Hematopoietic multipotent progenitor cell treated with erythropoietin and hydrocortisone succinate and interleukin-3 and kit ligand, for 17 days (in vitro differentiated cells): ENCODE data around the gene PTPRQ.

Experiments used
- DNase-seq: peaks from one replicate; pipeline ENCODE4 v3.0.0-alpha.2; 2015; ENCODE audit warnings: low spot score

Gene PTPRQ

DNA sequence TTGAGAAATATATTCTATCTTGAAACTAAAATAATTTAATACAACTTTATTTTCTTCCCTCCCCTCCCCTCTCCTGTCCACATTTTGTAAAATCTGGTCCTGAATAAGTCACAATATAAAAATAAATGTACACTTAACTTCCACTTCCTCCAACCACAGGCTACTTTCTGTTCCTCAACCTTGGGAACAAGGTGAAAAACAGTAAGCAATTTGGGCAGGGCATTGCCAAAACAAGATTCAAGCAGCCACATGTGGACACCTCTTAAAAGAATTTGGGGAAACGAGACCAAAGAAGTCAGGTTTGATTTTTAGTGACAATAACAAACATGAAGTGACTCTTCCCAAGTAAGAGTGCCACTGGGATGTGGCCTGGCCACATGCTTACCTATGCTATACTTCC is 115.7 kb downstream of the PTPRQ start:
- no peak for DNase-seq

DNA sequence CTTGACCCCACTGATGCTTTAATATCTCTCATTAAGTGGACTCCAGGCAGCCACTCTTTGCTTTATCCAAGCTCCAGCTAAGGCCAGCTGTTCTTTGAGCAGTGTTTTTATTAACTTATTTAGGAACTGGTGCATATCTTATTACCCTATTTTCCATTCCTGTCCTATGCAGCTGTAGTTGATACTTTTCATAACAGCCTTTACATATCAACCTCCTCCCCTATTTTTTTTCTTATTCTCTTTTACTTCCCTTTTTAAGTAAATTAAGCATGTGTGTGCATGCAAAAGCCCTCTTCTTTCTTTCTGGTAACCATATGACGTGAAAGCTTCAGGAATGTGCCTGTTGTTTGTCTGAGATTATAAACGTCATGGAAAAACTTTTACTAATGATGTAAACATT is 121.2 kb downstream of the PTPRQ start:
- DNase-seq, result no peak

GRCh38 chr12:80567401-80567800 is 123.4 kb downstream of the PTPRQ start:
- DNase-seq, result no peak

DNA sequence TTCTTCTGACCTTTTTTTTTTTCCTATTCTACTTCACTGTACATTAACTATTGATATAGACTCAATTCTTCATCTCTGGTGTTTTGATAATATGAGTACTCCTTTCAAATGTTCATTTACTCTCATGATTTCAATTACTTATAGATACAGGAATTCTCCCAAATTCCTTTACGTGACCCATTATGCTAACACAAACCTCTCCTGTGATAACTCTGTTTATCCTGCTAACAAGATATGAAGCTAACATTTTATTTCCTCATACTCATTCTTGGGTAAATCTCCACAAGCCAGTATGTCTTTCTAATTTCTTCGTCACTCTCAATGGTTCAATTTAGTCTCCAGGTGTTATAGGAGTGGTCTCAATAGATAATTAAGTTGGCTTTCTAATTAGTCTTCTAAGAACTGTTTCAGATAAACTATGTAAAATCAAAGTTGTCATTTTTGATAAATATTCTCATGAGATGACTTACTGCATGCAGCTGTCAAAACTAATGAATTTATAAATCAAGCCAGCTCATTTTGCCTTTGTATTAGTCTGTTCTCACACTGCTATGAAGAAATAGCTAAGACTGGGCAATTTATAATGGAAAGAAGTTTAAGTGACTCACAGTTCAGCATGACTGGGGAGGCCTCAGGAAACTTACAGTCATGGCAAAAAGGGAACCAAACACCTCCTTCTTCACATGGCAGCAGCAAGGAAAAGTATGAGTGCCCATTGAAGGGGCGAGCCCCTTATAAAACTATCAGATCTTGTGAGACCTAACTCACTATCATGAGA is 132.8 kb downstream of the PTPRQ start:
- DNase-seq, result no peak

- DNase-seq, result no peak
Measured at GRCh38 chr12:80580254-80580653, 136.2 kb downstream of the PTPRQ start.

- DNase-seq, result no peak
Measured at GRCh38 chr12:80581783-80582182, 137.7 kb downstream of the PTPRQ start.

GRCh38 chr12:80582431-80582830 is 138.4 kb downstream of the PTPRQ start:
- no peak for DNase-seq

- no peak for DNase-seq
Measured at GRCh38 chr12:80589077-80589476, 145.0 kb downstream of the PTPRQ start.

DNA sequence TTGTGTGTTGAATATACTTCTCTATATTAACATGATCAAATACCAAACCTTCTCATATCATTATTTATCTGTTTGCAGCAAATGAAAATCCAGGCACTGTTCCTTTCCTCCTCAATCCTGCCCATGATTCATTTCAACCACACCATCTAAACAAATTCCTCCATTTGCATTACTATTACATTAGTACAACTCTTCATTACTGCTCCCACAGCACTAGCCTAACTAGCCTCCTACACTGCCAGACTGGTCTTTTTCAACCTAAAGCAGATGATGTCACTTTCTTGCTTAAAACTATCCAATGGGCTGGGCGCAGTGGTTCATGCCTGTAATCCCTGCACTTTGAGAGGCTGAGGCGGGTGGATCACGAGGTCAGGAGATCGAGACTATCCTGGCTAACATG is 146.1 kb downstream of the PTPRQ start:
- no peak for DNase-seq

DNA sequence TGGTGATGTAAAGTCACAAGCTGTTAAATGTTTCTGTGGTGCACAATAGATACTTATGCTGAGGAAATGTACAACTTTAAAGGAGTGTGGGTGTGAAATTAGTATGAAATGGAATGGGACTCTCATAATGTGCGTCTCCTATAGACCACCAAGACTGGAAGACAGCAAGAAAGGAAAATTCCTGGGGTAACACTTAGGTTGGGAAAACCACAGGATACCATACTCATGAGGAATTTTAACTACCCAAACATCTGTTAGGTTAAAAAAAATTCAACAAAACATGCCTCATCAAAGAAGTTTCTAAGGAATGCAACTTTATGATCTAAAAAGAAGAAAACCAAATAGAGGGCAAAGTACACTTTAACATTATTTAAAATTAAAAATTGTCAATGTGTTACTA is 149.7 kb downstream of the PTPRQ start:
- DNase-seq, result no peak

GRCh38 chr12:80596509-80596908 is 152.5 kb downstream of the PTPRQ start:
- no peak for DNase-seq

GRCh38 chr12:80598004-80598606 is 154.1 kb downstream of the PTPRQ start:
- no peak for DNase-seq

- no peak for DNase-seq
Measured at GRCh38 chr12:80602455-80602854, 158.4 kb downstream of the PTPRQ start.

DNA sequence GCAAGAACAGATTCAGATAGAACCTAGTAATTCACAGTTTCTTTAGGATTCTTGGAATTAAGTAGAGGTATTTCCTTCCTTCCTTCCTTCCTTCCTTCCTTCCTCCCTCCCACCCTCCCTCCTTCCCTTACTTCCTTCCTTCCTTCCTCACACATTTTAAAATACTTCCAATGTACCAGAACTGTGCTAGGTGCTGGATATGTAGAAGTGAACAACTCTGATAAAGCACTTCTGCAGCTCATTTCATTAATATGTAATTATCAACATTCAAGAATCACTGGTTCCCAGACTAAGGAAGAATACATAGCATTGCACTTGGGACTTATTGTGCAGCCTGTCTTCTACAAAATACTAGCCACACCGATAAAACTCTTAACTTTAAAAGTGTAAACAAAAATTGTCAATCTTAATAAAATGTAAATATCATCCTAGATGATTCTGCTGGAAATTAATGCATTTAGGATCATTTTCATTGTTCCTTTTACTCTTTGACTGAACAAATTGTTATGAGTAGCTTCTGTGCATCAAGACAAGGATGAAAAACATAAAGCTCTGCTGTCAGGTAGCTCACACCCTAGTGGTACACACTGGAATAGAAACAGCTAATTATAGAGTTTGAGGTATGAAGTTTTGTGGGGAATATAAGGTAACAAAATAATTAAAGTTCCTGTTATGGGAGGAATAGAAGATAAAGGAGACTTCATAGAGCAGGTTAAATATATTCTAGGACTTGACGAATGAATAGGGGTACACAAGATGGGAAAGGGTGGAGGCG is 163.5 kb downstream of the PTPRQ start:
- DNase-seq, result no peak

- DNase-seq, result no peak
Measured at GRCh38 chr12:80617733-80618132, 173.7 kb downstream of the PTPRQ start.

DNA sequence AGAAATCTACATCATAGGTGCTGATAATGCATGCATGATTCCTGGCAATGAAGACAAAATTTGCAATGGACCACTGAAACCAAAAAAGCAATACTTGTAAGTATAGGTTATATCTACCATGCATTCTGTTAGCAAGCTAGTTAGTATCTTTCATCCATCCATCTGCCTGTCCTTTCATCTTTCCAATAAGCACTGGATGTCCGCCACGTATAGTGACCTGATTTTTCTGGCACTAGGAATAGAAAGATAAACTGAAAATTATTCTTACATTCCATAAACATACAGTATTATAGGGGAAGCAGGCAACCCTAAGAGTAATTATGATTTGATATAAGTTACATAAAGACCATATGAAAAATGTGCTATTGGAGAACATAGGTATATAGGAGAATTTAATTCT is 176.2 kb downstream of the PTPRQ start:
- no peak for DNase-seq

- DNase-seq, result no peak
Measured at GRCh38 chr12:80622271-80622670, 178.2 kb downstream of the PTPRQ start.

DNA sequence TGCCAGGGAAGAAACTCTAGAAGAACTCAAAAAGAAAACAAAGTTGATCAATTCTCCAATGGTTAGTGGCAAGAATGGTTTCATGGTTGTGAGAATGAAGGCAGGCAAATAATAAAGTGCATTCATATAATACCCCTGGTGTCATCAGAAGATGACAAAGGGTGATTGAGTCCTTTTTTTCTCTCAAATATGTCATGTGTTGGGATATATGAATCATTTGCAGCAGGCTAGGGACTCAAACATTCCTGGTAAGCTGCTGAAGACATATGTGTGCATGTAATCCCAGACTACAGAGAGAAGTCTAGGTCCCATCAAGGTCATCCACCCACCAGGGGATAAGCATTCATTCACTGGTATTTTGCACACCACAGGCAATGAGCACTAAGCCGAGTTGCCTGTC is 181.0 kb downstream of the PTPRQ start:
- no peak for DNase-seq

GRCh38 chr12:80625901-80626300 is 181.9 kb downstream of the PTPRQ start:
- no peak for DNase-seq

DNA sequence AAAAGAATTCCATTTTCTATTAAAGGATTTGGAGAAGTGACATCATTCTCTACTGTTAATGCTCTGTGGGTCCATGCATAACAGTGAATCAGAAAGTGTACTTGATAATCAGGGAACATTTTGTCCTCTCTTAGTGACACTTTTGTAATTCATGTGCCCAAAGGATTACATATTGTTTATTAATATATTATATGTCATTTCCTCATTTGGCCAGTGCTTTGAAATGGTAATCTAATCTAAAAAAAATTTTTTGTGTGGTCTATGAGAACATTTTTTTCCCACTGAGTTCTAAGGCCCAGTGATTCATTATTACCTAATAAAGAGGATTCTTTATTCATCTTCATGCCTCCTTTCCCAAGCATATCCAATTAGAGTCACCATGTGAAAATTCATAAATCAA is 183.7 kb downstream of the PTPRQ start:
- DNase-seq, result no peak

DNA sequence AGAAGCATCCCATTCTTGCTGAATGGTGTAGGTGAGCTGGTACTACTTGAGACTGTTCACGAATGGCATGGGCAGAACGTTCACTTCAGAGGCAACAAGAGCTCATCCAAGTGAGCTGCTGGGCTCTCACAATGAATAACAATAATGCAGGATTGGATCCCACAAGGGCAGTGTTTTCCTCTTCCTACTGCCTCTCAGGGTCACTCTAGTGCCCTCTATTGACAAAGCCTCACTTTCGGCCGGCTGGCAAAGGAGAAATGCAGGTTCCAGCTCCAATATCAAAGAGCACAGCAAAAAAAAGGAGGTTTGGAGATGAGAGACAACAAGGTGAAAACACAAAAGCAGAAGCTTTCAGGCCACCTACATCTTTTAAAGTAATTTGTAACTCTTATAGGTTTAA is 188.8 kb downstream of the PTPRQ start:
- DNase-seq, result no peak

DNA sequence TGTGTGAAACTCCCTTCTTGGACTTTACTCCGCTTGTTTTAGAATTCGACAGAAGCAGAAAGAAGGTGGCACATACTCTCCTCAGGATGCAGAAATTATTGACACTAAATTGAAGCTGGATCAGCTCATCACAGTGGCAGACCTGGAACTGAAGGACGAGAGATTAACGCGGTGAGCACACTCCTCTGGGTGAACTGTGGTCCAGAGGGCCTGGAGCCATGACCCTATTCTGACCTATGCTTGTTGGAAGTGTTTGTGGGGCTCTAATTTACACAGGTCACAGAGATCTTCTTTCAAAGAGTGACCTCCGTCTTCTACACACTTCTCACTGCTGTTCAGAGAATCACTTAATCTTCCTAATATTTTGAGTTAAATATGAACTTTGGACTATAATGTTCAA is 190.9 kb downstream of the PTPRQ start:
- no peak for DNase-seq

- DNase-seq, result no peak
Measured at GRCh38 chr12:80636832-80637231, 192.8 kb downstream of the PTPRQ start.
